ENCODE measurements around the gene RTN1. TPM values are rescaled to one million over a fixed set of nuclear protein-coding genes. Genes with fewer than 3 reads are reported as not detected.

RTN1 gene
- total RNA-seq, 1 donor from 2014 or later: not detected

DNA sequence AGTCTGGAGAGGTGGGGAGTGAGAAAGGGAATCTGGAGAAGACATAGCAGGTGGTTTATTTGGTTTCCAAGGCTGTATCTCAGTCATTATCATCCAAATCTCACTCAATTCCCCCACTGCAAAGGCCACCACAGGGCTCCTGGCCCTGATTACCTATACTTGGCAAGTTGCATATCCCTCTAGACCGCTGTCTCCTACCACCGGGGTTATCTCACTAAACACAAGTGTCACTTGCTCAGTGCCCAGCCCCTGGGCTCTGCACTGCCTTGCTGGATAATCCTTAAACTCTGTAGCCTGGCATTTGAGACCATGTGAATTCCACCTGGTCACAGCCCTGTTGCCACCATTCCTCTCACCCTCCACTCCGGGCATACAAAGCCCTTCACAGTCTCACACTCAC is 119.0 kb downstream of the RTN1 start:
- DNase-seq (ENCODE audit: low read depth) (no peak), FAIRE-seq (no peak)
- no peaks in the 10 kb centered on the region for H3K27me3 ChIP-seq (ENCODE audit: control insufficient read depth, insufficient read depth, low read length)
- H3K36me3 ChIP-seq (ENCODE audit: control insufficient read depth, insufficient read depth, low read length): no peaks in the 10 kb centered on the region
- H3K4me3 ChIP-seq (ENCODE audit: low read depth, low read length): no peak overlapping the region
- TF ChIP-seq, protein P1, sequence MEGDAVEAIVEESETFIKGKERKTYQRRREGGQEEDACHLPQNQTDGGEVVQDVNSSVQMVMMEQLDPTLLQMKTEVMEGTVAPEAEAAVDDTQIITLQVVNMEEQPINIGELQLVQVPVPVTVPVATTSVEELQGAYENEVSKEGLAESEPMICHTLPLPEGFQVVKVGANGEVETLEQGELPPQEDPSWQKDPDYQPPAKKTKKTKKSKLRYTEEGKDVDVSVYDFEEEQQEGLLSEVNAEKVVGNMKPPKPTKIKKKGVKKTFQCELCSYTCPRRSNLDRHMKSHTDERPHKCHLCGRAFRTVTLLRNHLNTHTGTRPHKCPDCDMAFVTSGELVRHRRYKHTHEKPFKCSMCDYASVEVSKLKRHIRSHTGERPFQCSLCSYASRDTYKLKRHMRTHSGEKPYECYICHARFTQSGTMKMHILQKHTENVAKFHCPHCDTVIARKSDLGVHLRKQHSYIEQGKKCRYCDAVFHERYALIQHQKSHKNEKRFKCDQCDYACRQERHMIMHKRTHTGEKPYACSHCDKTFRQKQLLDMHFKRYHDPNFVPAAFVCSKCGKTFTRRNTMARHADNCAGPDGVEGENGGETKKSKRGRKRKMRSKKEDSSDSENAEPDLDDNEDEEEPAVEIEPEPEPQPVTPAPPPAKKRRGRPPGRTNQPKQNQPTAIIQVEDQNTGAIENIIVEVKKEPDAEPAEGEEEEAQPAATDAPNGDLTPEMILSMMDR (IDR thresholded peaks at IDR 0.05; ENCODE audit: insufficient read depth, low read length, severe bottlenecking): no peak

DNA sequence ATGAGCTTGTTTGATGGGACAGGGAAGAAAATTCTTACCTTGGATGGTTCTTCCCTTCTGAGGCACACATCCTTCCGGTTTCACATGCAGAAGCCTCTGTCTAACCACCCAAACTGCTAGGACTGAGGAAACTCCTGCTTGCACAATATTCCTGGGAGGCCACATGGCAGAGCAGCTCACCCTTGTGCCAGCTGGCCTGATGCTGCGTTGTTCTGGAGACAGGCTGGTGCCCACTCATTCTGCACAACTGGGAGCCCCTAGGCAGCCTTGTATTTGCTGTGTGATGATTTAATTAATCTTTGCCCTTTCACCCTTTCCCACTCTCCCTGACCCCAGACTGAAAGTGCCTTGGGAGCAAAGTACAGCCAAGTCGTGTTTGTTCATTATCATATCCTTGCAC is 130.8 kb downstream of the RTN1 start:
- no peak overlapping the region for H3K4me3 ChIP-seq (ENCODE audit: low read depth, low read length)
- FAIRE-seq (no peak), DNase-seq (ENCODE audit: low read depth) (no peak)
- TF ChIP-seq, protein P1 (IDR thresholded peaks at IDR 0.05; ENCODE audit: insufficient read depth, low read length, severe bottlenecking): no peak
- H3K27me3 ChIP-seq (ENCODE audit: control insufficient read depth, insufficient read depth, low read length): no peaks in the 10 kb centered on the region
- no peaks in the 10 kb centered on the region for H3K36me3 ChIP-seq (ENCODE audit: control insufficient read depth, insufficient read depth, low read length)

DNA sequence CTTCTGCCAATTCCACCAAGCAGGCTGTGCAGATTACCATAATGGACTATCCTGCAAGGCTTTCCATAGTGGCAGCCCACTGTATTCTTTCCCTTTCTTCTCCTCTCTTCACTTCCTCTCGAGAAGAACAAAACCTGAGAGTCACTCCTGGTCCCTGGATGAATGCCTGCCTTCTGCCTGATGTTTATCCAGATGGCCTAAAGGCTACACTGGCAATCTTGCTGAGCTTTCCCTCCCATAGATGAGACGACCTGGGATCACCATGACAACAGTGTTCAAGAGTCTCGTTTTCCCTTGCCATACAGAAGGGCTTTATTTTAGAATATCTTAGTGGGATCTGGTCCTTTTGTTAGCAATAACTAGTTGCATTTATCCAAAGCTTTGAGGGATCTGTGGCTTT is 142.3 kb downstream of the RTN1 start:
- TF ChIP-seq, protein P1 (IDR thresholded peaks at IDR 0.05; ENCODE audit: insufficient read depth, low read length, severe bottlenecking): no peak
- FAIRE-seq: no peak
- Histone ChIP-seq H3K27me3 (ENCODE audit: control insufficient read depth, insufficient read depth, low read length) (no peaks in the 10 kb centered on the region), H3K36me3 (ENCODE audit: control insufficient read depth, insufficient read depth, low read length) (no peaks in the 10 kb centered on the region), H3K4me3 (ENCODE audit: low read depth, low read length) (no peak overlapping the region)
- no peak for DNase-seq (ENCODE audit: low read depth)

DNA sequence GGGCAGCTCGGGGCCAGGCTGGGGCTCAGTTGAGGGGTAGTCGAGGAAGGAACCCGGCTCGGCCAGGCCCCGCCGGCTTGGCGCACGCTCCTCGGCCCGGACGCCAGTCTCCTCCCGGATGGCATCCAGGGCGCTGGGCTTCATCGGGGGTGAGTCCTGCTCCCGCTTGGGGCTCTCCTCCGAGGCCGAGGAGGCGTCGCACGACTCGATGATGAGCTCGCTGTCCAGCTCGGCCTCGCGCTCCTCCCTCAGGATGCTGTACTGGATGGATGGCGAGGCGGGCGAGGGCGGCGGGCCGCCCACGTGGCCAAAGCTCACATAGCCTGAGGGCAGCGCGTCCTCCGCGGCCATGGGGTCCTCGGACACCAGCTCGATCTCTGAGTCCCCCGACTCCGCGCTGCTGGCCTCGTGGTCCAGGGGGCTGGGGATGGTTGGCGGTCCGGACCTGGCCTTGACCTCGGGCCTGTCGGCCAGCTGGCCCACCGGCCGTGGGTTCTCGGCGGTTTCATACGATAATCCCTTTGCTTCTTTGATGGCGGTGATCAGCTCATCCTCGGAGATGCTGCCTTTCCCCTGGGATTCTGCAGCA is 143.4 kb downstream of the RTN1 start:
- FAIRE-seq (no peak), DNase-seq (ENCODE audit: low read depth) (no peak)
- Histone ChIP-seq H3K36me3 (ENCODE audit: control insufficient read depth, insufficient read depth, low read length) (no peaks in the 10 kb centered on the region), H3K4me3 (ENCODE audit: low read depth, low read length) (no peak overlapping the region), H3K27me3 (ENCODE audit: control insufficient read depth, insufficient read depth, low read length) (no peaks in the 10 kb centered on the region)
- TF ChIP-seq, protein P1 (IDR thresholded peaks at IDR 0.05; ENCODE audit: insufficient read depth, low read length, severe bottlenecking): no peak

DNA sequence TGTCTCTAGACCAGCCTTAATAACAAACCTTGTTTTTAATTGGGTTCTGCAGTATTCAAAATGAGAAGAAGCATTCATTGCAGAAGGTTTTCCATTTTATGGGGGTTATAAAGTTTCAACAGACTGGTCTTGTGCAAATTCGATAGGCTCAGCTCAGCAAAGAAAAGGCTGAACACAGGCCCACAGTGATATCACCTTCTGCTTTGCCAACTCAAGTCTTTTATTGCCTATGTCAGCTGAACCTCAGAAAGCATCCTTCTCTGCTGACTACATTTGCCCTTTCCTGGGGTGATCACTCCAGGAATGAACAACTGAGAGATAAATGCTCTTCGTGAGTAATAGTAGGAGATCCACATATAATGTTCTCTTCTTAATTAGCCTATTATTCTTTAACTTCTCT is 159.5 kb downstream of the RTN1 start:
- FAIRE-seq: no peak
- Histone ChIP-seq H3K36me3 (ENCODE audit: control insufficient read depth, insufficient read depth, low read length) (no peaks in the 10 kb centered on the region), H3K27me3 (ENCODE audit: control insufficient read depth, insufficient read depth, low read length) (no peaks in the 10 kb centered on the region), H3K4me3 (ENCODE audit: low read depth, low read length) (no peak overlapping the region)
- no peak for DNase-seq (ENCODE audit: low read depth)
- TF ChIP-seq, protein P1 (IDR thresholded peaks at IDR 0.05; ENCODE audit: insufficient read depth, low read length, severe bottlenecking): no peak
